ENCODE results near the gene FMNL2. TPM values are rescaled to one million over a fixed set of nuclear protein-coding genes. Genes with fewer than 3 reads are reported as not detected.

FMNL2 gene
- total RNA-seq, 4 donors from 2014 or later, result 37.7 to 60.9 (median 52.1) TPM

GRCh38 chr2:152630466-152630865 is 295.5 kb downstream of the FMNL2 start:
- H3K4me3 ChIP-seq (replicated peaks in 1 of 3), result no peak overlapping the region
- no peaks in the 10 kb centered on the region for H3K4me1 ChIP-seq
- H3K27ac ChIP-seq, result no peak overlapping the region
- intact Hi-C loops (cut with DNase I), result loop anchor here (10.0 kb wide), 1 partner anchor 296 kb away; the partner anchor contains the start of gene FMNL2
- DNase-seq, result no peak
- H3K36me3 ChIP-seq, result peaks cover 15 to 16% of the 10 kb centered on the region in 2 donors
- TF ChIP-seq POLR2A (IDR thresholded peaks at IDR 0.05), result no peak
- TF ChIP-seq CTCF (IDR thresholded peaks at IDR 0.05), result no peak
- no peaks in the 10 kb centered on the region for H3K9me3 ChIP-seq
- 92 to 93% methylated on average over 4 of the region's 4 CpGs for WGBS, 2 donors
- H3K27me3 ChIP-seq, result no peaks in the 10 kb centered on the region

GRCh38 chr2:152632736-152633135 is 297.8 kb downstream of the FMNL2 start:
- H3K9me3 ChIP-seq, result no peaks in the 10 kb centered on the region
- TF ChIP-seq CTCF (IDR thresholded peaks at IDR 0.05), result no peak
- no peak for TF ChIP-seq POLR2A (IDR thresholded peaks at IDR 0.05)
- peaks cover 15 to 16% of the 10 kb centered on the region in 2 donors for H3K36me3 ChIP-seq
- H3K4me1 ChIP-seq, result no peaks in the 10 kb centered on the region
- H3K27me3 ChIP-seq, result no peaks in the 10 kb centered on the region
- H3K4me3 ChIP-seq (replicated peaks in 1 of 3), result no peak overlapping the region
- DNase-seq, result no peak
- WGBS, 2 donors, result 94 to 95% methylated on average over 3 of the region's 3 CpGs
- intact Hi-C loops (cut with DNase I), result loop anchor here (10.0 kb wide), 1 partner anchor 298 kb away; the partner anchor contains the start of gene FMNL2
- H3K27ac ChIP-seq, result no peak overlapping the region

- no peak overlapping the region for H3K4me3 ChIP-seq (replicated peaks in 1 of 3)
- 27 to 32% methylated on average over 5 of the region's 5 CpGs for WGBS, 2 donors
- H3K4me1 ChIP-seq, result no peaks in the 10 kb centered on the region
- peak; percentile 48 to 67 for DNase-seq
- peaks cover 18 to 26% of the 10 kb centered on the region in 2 donors for H3K36me3 ChIP-seq
- H3K27ac ChIP-seq, result no peak overlapping the region
- TF ChIP-seq CTCF (IDR thresholded peaks at IDR 0.05) (peak; percentile 51 to 84 (median 80)), POLR2A (IDR thresholded peaks at IDR 0.05) (no peak)
- H3K9me3 ChIP-seq, result no peaks in the 10 kb centered on the region
- H3K27me3 ChIP-seq, result no peaks in the 10 kb centered on the region
- intact Hi-C loops (cut with DNase I), result loop anchor here (5.0 to 10.0 kb wide), 2 partner anchors 301 to 448 kb away; partner anchors contain the start of gene FMNL2
Observed at GRCh38 chr2:152635635-152636298, 300.8 kb downstream of the FMNL2 start.

- intact Hi-C loops (cut with DNase I), result loop anchor here (5.0 to 10.0 kb wide), 2 partner anchors 302 to 450 kb away; partner anchors contain the start of gene FMNL2
- TF ChIP-seq CTCF (IDR thresholded peaks at IDR 0.05) (no peak), POLR2A (IDR thresholded peaks at IDR 0.05) (no peak)
- no peak for DNase-seq
- no peaks in the 10 kb centered on the region for H3K27me3 ChIP-seq
- no peaks in the 10 kb centered on the region for H3K4me1 ChIP-seq
- H3K4me3 ChIP-seq (replicated peaks in 1 of 3), result no peak overlapping the region
- H3K9me3 ChIP-seq, result no peaks in the 10 kb centered on the region
- peaks cover 18 to 31% of the 10 kb centered on the region in 2 donors for H3K36me3 ChIP-seq
- H3K27ac ChIP-seq, result no peak overlapping the region
- WGBS, 2 donors, result 87 to 94% methylated on average over 7 of the region's 7 CpGs
Observed at GRCh38 chr2:152637251-152637650, 302.3 kb downstream of the FMNL2 start.

- 95 to 98% methylated on average over 2 of the region's 2 CpGs for WGBS, 2 donors
- Histone ChIP-seq H3K4me3 (replicated peaks in 1 of 3) (no peak overlapping the region), H3K4me1 (no peaks in the 10 kb centered on the region), H3K36me3 (peaks cover 16 to 25% of the 10 kb centered on the region in 2 donors), H3K27me3 (no peaks in the 10 kb centered on the region), H3K27ac (no peak overlapping the region), H3K9me3 (no peaks in the 10 kb centered on the region)
- TF ChIP-seq CTCF (IDR thresholded peaks at IDR 0.05) (no peak), POLR2A (IDR thresholded peaks at IDR 0.05) (no peak)
- intact Hi-C loops (cut with DNase I), result loop anchor here (5.0 to 10.0 kb wide), 2 partner anchors 303 to 451 kb away; partner anchors contain the start of gene FMNL2
- DNase-seq, result no peak
Observed at GRCh38 chr2:152638056-152638455, 303.1 kb downstream of the FMNL2 start.

Measured in thyroid gland (tissue), 4 donors.